ENCODE data around the gene RTN4.

DNA sequence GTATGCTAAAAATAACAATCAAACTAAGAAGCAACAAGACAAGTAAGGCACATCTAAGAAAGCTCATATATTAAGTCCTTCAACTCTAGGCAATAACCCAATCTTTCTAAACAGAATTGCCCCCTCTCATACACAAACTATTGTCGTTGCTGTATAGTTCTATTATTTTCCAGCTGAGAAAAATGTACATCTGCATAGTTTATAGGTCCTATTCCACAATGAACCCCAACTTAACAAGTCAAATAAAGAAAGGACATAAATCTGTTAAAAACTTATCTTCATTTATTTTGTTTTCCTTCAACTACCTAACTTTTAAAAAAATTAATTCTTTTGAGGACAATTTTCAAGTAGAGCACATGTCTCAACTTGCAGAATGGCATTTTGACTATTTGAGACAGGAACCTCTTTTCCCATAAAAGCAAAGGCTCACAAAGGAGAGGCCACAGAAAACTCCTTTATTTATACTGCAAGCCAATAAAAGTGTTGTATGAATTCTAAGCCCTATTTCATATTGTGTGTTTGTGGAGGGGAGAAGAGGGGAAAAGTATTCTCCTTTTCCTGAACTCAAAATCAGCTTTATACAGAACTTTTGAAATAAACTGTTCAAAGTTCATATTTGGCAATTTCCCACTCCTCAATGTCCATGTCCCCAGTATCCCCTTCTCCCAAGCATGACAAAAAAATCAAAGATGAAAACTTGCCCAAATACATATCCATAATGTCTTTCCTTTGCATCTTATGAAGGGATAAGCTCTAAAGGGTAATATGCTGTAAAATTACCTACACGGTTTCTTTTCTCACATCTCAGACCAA, 37.4 kb downstream of the RTN4 start:
- TF ChIP-seq, protein P1, sequence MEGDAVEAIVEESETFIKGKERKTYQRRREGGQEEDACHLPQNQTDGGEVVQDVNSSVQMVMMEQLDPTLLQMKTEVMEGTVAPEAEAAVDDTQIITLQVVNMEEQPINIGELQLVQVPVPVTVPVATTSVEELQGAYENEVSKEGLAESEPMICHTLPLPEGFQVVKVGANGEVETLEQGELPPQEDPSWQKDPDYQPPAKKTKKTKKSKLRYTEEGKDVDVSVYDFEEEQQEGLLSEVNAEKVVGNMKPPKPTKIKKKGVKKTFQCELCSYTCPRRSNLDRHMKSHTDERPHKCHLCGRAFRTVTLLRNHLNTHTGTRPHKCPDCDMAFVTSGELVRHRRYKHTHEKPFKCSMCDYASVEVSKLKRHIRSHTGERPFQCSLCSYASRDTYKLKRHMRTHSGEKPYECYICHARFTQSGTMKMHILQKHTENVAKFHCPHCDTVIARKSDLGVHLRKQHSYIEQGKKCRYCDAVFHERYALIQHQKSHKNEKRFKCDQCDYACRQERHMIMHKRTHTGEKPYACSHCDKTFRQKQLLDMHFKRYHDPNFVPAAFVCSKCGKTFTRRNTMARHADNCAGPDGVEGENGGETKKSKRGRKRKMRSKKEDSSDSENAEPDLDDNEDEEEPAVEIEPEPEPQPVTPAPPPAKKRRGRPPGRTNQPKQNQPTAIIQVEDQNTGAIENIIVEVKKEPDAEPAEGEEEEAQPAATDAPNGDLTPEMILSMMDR (IDR thresholded peaks at IDR 0.05) = no peak
- TF ChIP-seq TCF7L2 (IDR thresholded peaks at IDR 0.05; ENCODE audit: low read depth, low read length) = no peak; the same call in 1 of the 2 replicates

Data from Panc1 (cell line).